Esophagus muscularis mucosa (tissue), 3 donors: ENCODE data around the gene ASB1.

Experiments used
- POLR2A ChIP-seq: fragments of 450-650 bp; IDR thresholded peaks from one replicate; pipeline ENCODE4 v1.6.1; 2017; ENCODE audit warnings: antibody characterized with exemption, moderate library complexity, mild to moderate bottlenecking, low read depth
- TF ChIP-seq, protein P1 (sequence below), 3 experiments: fragments of 200-600 bp in 2 of 3; fragments of 450-650 bp in 1 of 3; sonication (generic) in 2 of 3; IDR thresholded peaks; one replicate each; pipeline ENCODE4 v1.5.1; 2017 to 2019; ENCODE audit warnings: antibody characterized with exemption in 3 of 3, mild to moderate bottlenecking in 2 of 3, moderate library complexity in 1 of 3

DNA sequence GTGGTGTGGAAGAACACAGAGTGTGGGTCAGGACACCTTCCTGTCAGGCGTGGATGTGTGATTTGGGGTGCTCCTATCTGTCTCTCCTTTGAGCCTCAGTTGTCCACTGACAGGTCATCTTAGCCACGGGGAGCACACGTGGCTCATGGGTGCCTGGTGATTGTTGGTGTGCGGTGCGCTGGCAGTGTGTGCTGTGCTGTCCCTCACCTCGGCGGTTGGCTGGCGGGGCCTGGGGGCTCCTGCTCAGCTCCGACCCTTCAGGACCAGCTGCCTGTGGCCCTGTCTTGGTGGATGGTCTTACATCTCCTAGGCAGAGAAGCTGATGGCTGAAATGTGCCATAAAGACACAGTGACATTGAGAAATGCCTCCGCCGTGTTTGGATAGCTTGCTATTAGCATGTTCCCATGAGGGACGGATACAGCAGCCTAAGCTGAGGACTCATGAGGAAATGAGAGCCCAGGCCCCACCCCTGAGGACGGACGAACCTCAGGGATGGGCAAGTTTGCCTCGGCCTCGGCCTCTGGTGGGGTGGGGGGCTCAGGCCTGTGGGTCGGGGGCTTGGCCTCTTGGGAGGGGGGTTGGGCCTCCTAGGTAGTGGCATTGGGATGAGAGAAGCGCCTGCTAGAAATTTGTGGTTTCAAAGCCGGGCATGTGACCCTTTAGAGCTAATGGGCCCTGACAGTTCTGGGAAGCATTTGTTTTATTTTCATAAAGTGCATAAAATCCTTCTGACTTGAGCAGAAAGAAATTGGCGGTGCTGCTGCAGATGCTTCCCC lies 20.3 kb upstream of the ASB1 start:
- TF ChIP-seq POLR2A, result no peak
- TF ChIP-seq, protein P1, sequence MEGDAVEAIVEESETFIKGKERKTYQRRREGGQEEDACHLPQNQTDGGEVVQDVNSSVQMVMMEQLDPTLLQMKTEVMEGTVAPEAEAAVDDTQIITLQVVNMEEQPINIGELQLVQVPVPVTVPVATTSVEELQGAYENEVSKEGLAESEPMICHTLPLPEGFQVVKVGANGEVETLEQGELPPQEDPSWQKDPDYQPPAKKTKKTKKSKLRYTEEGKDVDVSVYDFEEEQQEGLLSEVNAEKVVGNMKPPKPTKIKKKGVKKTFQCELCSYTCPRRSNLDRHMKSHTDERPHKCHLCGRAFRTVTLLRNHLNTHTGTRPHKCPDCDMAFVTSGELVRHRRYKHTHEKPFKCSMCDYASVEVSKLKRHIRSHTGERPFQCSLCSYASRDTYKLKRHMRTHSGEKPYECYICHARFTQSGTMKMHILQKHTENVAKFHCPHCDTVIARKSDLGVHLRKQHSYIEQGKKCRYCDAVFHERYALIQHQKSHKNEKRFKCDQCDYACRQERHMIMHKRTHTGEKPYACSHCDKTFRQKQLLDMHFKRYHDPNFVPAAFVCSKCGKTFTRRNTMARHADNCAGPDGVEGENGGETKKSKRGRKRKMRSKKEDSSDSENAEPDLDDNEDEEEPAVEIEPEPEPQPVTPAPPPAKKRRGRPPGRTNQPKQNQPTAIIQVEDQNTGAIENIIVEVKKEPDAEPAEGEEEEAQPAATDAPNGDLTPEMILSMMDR (IDR thresholded peaks at IDR 0.05), result no peak
